Keratinocyte (primary cell): ENCODE data around the gene GSK3A. TPM values are rescaled to one million over a fixed set of nuclear protein-coding genes. Genes with fewer than 3 reads are reported as not detected.

Experiments
- DNase-seq: peaks from one replicate; pipeline ENCODE4 v3.0.0-alpha.2; 2011; ENCODE audit warnings: low read depth, missing footprints, low spot score
- FAIRE-seq: peaks from 2 replicates; lab custom pipeline; 2011; peaks lifted over from hg19 to GRCh38; lab: Jason Lieb, UNC
- H2AFZ ChIP-seq: 2 replicates; pipeline ENCODE4 v1.6.0; 2012; ENCODE audit warnings: low read length, control low read depth, inconsistent platforms; ENCODE audit not compliant: control insufficient read depth
- H3K27ac ChIP-seq: 2 replicates; pipeline ENCODE4 v1.5.1; 2011; ENCODE audit warnings: low read length; ENCODE audit not compliant: control insufficient read depth, insufficient read depth
- H3K27me3 ChIP-seq: 3 replicates; pipeline ENCODE4 v1.6.0; 2011; ENCODE audit warnings: low read length; ENCODE audit not compliant: control insufficient read depth, insufficient read depth; ENCODE audit errors: extremely low read depth
- H3K36me3 ChIP-seq, 2 experiments: 2 replicates in 1 of 2; 3 replicates in 1 of 2; pipeline ENCODE4 v1.5.1; 2011; ENCODE audit warnings: low read length in 2 of 2, mild to moderate bottlenecking in 1 of 2; ENCODE audit not compliant: control insufficient read depth in 2 of 2, insufficient read depth in 2 of 2; ENCODE audit errors: extremely low read depth in 1 of 2
- H3K4me1 ChIP-seq: 3 replicates; pipeline ENCODE4 v1.5.1; 2011; ENCODE audit warnings: low read length; ENCODE audit not compliant: control insufficient read depth, insufficient read depth; ENCODE audit errors: extremely low read depth
- H3K4me2 ChIP-seq: 3 replicates; pipeline ENCODE4 v1.6.0; 2011; ENCODE audit warnings: low read depth, low read length; ENCODE audit not compliant: control insufficient read depth, insufficient read depth; ENCODE audit errors: extremely low read depth
- H3K4me3 ChIP-seq, 3 experiments: fragments of 200-600 bp in 1 of 3; sonication (generic) in 1 of 3; 2 replicates in 2 of 3; 3 replicates in 1 of 3; pipeline ENCODE4 v1.5.1; 2011 to 2016; ENCODE audit warnings: low read length in 3 of 3, mild to moderate bottlenecking in 3 of 3, control low read depth in 2 of 3, inconsistent platforms in 1 of 3, low read depth in 1 of 3, mixed read lengths in 1 of 3, mixed run types in 1 of 3, moderate library complexity in 1 of 3; ENCODE audit not compliant: control insufficient read depth in 2 of 3, insufficient read depth in 2 of 3; ENCODE audit errors: extremely low read depth in 1 of 3
- H3K79me2 ChIP-seq: 2 replicates; pipeline ENCODE4 v1.6.0; 2012; ENCODE audit warnings: low read length; ENCODE audit not compliant: control insufficient read depth, insufficient read depth
- H3K9ac ChIP-seq: 3 replicates; pipeline ENCODE4 v1.6.0; 2011; ENCODE audit warnings: low read length; ENCODE audit not compliant: control insufficient read depth, insufficient read depth; ENCODE audit errors: extremely low read depth
- H3K9me1 ChIP-seq: 3 replicates; pipeline ENCODE4 v1.6.0; 2011; ENCODE audit warnings: low read length; ENCODE audit not compliant: control insufficient read depth, insufficient read depth; ENCODE audit errors: extremely low read depth
- H3K9me3 ChIP-seq: 2 replicates; pipeline ENCODE4 v1.5.1; 2012; ENCODE audit warnings: low read depth, low read length; ENCODE audit not compliant: control insufficient read depth
- H4K20me1 ChIP-seq: 3 replicates; pipeline ENCODE4 v1.6.0; 2011; ENCODE audit warnings: low read length; ENCODE audit not compliant: control insufficient read depth, insufficient read depth; ENCODE audit errors: extremely low read depth
- CTCF ChIP-seq, 3 experiments: IDR thresholded peaks in 1 of 3; conservative IDR thresholded peaks in 1 of 3; optimal IDR thresholded peaks in 1 of 3; 2 replicates in 2 of 3; 3 replicates in 1 of 3; pipeline versions ENCODE3 to v1.5.1; 2011; ENCODE audit warnings: low read length in 3 of 3, mild to moderate bottlenecking in 3 of 3, moderate library complexity in 2 of 3, control low read depth in 1 of 3, inconsistent platforms in 1 of 3; ENCODE audit not compliant: insufficient read depth in 2 of 3; ENCODE audit errors: extremely low read depth in 1 of 3
- EZH2 ChIP-seq: IDR thresholded peaks from one replicate; pipeline ENCODE4 v1.6.1; 2012; ENCODE audit warnings: inconsistent platforms, mild to moderate bottlenecking, low read length, moderate library complexity
- dilution Hi-C: fragments of 300-500 bp; cut with MboI; formaldehyde crosslinking; loops from one replicate; pipeline ENCODE4 v1.7.0; 2020; ENCODE audit warnings: low sequenced_read_pairs; ENCODE audit not compliant: extremely low pct_ligation_motif_present
- polyA plus RNA-seq, 5 experiments: library from polyadenylated mRNA; depleted of rRNA in 3 of 5; stranded (reverse) in 3 of 5; stranded (forward) in 1 of 5; unstranded in 1 of 5; fragments of >200 nt; gene quantifications; 1 replicate in 1 of 5; 2 replicates in 3 of 5; 3 replicates in 1 of 5; pipeline versions ENCODE4 v1.2.1 to v1.2.3, GENCODE V29; 2011 to 2012; ENCODE audit warnings: missing spikeins in 2 of 5, low read depth in 1 of 5, low replicate concordance in 1 of 5

Gene GSK3A
- polyA plus RNA-seq, 1 donor (not counting 4 experiments of a cell fraction or from before 2014, with no cell fraction given): 36.9 TPM

- FAIRE-seq (no peak), DNase-seq (no peak)
- Histone ChIP-seq H3K9me1 (no peaks in the 10 kb centered on the region), H3K9me3 (no peaks in the 10 kb centered on the region), H2AFZ (no peak overlapping the region), H4K20me1 (no peaks in the 10 kb centered on the region), H3K4me3 (no peak overlapping the region), H3K79me2 (peaks cover 19% of the 10 kb centered on the region), H3K4me2 (no peak overlapping the region), H3K9ac (no peak overlapping the region), H3K27ac (no peak overlapping the region), H3K4me1 (peaks cover 25% of the 10 kb centered on the region), H3K27me3 (no peaks in the 10 kb centered on the region), H3K36me3 (peaks cover 50% of the 10 kb centered on the region in 2 experiments)
- dilution Hi-C loops: no loop called here
- TF ChIP-seq CTCF (optimal IDR thresholded peaks at IDR 0.05 in 1 of 3, IDR thresholded peaks at IDR 0.05 in 1 of 3, conservative IDR thresholded peaks at IDR 0.05 in 1 of 3; ENCODE audit: extremely low read depth in 1 of 3, insufficient read depth in 2 of 3, low read length in 3 of 3): no peak
- no peak for TF ChIP-seq EZH2
Measured at GRCh38 chr19:42289556-42290041, 47.2 kb upstream of the GSK3A start.

- H3K9ac ChIP-seq: no peak overlapping the region
- H4K20me1 ChIP-seq: no peaks in the 10 kb centered on the region
Measured at GRCh38 chr19:42288881-42289555, 46.6 kb upstream of the GSK3A start.

More at GRCh38 chr19:42288881-42289555, 46.6 kb upstream of the GSK3A start:
- Histone ChIP-seq H3K9me3 (no peaks in the 10 kb centered on the region), H3K9me1 (no peaks in the 10 kb centered on the region), H3K4me1 (peaks cover 25% of the 10 kb centered on the region), H3K27ac (no peak overlapping the region), H2AFZ (no peak overlapping the region), H3K4me2 (no peak overlapping the region), H3K79me2 (peaks cover 21% of the 10 kb centered on the region), H3K4me3 (no peak overlapping the region), H3K36me3 (peaks cover 44 to 46% of the 10 kb centered on the region in 2 experiments), H3K27me3 (no peaks in the 10 kb centered on the region)
- TF ChIP-seq CTCF (optimal IDR thresholded peaks at IDR 0.05 in 1 of 3, IDR thresholded peaks at IDR 0.05 in 1 of 3, conservative IDR thresholded peaks at IDR 0.05 in 1 of 3; ENCODE audit: extremely low read depth in 1 of 3, insufficient read depth in 2 of 3, low read length in 3 of 3) (no peak), EZH2 (no peak)
- dilution Hi-C loops: no loop called here
- DNase-seq (no peak), FAIRE-seq (no peak)
